Germinal center (tissue), 1 donor: ENCODE data around the gene PLA2G2C.
A peak's percentile ranks its signal among the peaks of the same experiment; 100 is the strongest.

Source experiments
- DNase-seq: peaks from one replicate; pipeline ENCODE4 v3.0.0; 2012; ENCODE audit warnings: mixed read lengths, low spot score

PLA2G2C gene

DNA sequence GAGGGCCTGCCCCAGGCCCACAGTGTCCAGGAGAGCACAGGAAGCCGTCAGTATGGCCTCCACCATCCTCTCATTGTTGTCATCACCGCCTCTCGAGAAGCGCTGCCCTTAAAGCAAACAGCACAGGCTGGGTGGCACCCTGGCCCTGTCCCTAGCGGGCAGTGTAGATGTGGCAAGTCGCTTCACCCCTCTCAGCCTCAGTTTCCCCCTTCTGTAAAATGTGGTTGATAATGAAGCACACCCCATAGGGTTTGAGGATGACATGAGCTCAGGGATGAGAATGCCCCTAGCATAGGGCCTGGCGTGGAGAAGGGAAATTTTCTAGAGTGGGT, 33.8 kb downstream of the PLA2G2C start:
- DNase-seq: no peak

DNA sequence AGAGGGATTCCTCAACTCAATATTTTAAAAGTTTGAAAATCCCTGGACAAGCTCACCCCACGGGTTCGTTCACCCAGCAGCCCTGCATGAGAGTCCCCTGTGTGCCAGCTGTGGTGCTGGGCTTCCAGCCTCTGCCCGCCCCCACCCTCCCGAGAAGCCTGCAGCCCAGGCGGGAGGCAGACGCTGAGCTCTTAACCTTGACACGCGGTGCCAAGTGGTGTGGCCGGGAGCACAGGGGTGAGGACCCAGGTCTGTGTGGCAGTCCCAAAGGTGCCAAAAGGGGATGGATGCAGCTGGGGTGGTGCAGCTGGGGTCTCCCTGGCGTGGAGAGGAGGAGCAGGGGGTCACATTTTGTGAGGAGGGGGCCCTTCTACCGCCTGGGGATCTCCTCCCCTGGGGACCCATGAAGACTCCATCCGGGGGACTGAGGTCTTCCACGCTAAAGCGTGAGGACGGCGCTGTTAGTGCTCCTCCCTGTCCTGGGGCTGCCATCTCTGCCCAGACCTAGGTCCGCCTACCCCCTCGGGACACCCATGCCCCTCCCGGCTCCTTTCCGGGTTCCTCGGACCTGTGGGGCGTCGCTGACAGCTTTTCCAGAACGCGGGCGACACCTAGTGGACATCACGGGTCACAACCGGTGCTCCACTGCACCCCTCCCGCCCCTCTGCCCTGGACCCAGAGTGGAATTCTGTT, 34.3 kb downstream of the PLA2G2C start:
- peak; percentile 89 for DNase-seq

DNA sequence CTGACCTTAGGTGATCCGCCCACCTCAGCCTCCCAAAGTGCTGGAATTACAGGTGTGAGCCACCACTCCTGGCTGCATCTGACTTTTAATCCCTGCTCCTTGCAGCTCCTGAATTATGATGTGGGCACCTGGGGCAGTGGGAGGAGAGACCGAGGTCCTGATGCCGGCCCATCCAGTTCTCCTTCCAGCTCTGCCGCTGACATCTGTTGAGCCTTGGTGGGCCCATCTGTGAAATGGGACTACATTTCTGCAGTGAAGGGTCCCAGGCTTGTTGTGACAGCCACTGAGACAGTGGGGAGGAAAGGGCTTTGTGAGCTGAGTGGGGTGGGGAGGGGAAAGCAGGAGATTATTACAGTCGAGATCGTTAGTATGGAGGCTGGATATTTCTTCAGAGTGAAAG, 35.3 kb downstream of the PLA2G2C start:
- no peak for DNase-seq

- DNase-seq: no peak
These were observed 36.0 kb downstream of the PLA2G2C start for GRCh38 chr1:20150326-20150705.

- no peak for DNase-seq
These were observed 36.6 kb downstream of the PLA2G2C start for GRCh38 chr1:20149601-20150325.

GRCh38 chr1:20148571-20149500, 37.5 kb downstream of the PLA2G2C start:
- no peak for DNase-seq

GRCh38 chr1:20147846-20148570, 38.3 kb downstream of the PLA2G2C start:
- no peak for DNase-seq

GRCh38 chr1:20143734-20144565, 42.4 kb downstream of the PLA2G2C start:
- no peak for DNase-seq

- no peak for DNase-seq
These were observed 43.0 kb downstream of the PLA2G2C start for GRCh38 chr1:20143318-20143717.

DNA sequence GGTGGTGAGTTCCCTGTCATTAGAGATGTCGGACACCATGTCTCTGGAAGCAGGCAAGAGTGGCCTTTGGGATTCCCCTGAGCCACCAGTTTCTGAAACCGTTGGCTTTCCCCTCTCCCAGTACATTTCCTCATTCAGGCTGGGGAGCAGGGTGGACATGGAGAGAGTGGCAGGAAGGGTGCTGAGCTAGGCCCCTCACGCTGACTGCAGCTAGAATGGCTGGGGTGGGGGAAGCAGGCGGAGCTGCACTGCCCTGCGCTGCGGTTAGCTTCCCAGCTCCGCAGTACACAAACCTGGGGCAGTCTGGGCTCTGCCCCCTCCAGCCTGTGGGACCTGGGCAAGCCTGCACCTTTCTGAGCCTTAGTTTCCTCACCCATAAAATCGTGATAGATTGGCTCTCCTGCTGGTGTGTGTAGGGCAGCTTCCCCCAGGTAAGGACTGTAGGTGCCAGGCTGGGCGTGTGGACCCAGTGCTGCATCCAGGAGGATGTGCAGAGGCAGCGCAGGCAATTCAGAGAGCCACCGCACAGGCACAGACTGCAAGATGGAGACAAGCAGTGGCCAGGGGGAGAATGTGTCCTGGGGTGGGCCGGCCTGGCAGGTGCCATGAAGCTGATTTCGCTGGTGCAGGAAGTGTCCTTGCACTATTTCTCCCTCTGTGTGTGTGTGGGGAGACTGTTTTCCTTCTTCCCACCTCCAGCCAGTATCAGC, 44.2 kb downstream of the PLA2G2C start:
- no peak for DNase-seq

DNA sequence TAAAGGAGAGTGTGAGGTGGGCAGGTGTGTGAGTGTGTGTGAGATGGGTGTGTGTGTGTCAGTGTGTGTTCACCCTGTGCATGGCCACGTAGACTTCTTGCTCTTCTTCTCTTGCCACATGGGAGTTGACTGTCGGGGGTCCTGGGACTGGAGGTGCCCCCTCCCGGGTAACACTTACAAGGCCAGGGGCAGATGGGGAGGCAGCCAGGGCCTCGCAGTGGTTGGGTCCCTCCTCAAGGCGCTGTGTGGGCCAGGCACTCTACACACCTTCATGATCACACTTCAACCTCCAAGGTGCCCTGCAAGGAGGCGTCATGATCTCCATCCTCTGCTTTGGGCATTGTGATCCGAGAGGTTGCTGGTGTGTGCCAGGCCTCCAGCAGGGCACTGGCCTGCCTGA, 44.9 kb downstream of the PLA2G2C start:
- DNase-seq: no peak

GRCh38 chr1:20141001-20141400, 45.3 kb downstream of the PLA2G2C start:
- no peak for DNase-seq

DNA sequence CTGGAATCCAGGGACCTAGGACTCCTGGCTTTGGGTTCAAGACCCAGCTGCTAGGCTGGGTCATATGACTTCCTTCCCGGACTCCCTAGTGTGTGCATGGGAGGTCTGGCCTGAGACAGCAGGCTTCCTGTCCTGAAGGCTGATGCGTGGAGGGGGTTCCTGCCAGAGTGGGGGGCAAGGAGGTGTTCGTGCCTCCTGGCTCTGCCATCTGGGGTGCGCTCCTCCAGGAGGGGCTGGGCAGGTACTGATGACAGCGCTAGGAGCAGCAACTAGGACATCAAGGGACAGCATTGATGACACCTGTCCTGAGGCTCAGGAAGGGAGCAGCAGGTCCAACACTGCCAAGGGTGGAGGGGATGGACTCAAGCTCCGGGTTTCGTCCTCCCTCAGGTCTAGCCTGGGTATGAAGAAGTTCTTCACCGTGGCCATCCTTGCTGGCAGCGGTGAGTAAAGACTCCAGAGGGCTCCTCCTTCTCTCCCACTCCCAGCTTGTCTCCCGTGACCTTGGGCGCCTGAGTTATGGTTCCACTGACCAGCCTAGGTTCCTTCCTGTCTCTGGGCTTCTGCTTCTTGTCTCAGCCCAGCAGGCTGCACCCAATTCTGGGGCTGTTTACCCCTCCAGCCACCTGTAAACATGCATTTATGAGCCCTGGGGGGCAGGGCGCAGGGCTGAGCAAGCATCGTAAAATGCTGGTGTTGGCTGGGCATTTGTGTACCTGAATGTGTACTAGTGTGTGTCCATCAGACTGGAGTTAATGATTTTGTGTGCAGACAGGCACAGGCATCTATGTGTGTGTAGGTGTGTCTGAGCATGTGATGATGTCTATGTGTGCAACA, 46.3 kb downstream of the PLA2G2C start:
- no peak for DNase-seq

- DNase-seq: no peak
These were observed 47.3 kb downstream of the PLA2G2C start, which contains the start of gene PLA2G2F for GRCh38 chr1:20138961-20139550. Gene PLA2G2F, plus strand, starts transcription at chr1:20139323. Its CDS starts 105 bp downstream, at chr1:20139428.

- no peak for DNase-seq
These were observed 48.0 kb downstream of the PLA2G2C start for GRCh38 chr1:20138346-20138745.

DNA sequence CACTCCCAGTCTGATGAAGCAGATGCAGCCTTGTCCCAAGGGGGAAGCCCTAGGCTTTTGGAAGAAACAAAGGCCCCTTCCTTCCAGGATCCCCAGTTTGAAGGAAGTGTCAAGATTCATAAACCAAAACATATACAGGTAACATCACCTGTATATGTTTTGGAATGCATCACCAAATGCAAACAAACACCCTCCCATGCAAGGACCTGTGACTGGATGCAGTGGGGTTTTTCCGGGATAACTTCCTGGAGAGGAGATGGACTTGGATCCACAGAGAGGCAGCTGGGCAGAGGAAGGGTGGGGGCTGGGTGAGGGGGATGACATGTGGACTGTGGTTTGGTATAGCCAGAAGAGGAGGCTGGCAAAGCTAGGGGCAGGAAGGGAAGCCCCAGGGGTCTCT, 48.7 kb downstream of the PLA2G2C start:
- DNase-seq: no peak

DNA sequence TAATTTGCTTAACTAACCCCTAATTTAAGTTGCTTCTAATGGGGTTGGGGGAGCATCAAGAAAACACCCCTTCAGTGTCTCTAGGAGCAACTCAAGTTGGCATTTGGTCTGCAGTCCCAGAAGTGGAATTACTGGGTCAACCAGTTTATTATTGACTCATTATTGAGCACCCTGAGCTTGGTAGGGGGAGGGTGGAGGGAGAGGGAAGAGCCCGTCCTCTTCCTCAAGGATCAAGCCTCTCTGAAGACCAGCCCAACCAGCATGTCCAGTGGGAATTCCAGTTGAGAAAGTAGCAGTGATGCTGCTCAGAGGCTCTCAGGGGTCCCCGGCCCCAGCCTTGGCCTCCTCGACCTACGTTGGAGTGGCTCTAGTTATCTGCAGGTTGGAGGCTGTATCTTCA, 49.3 kb downstream of the PLA2G2C start:
- DNase-seq: no peak

DNA sequence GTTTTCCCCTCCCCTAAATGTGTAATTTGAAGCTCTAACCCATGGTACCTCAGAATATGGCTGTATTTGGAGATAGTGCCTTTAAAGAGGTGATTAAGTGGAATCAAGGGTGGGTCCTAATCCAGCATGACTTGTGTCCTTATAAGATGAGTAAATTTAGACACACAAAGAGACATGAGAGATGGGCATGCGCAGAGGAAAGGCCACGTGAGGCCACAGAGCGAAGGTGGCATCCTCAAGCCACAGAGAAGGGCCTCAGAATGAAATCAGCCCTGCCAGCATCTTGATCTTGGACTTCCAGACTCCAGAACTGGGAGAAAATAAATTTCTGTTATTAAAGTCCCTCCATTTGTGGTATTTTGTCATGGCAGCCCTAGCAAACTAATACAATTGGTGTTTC, 50.1 kb downstream of the PLA2G2C start:
- no peak for DNase-seq

DNA sequence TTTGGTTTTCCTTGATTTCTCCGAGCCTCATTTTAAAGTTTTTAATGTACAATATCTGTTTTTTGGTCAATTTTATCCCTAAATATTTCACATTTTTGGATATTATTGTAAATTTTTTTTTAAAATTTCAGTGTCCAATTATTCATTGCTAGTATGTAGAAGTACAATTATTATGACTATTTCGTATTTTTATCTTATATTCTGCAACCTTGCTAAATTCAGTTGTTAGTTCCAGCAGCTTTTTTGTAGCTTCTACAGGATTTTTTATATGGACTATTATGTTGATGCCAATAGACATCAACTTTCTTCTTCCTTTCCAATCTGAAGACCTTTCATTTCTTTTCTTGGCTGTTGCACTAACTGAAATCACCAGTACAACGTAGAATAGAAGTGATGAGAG, 51.3 kb downstream of the PLA2G2C start:
- DNase-seq: no peak
